ENCODE results near the gene GNLY.

- TF ChIP-seq SIN3A (IDR thresholded peaks at IDR 0.05; ENCODE audit: borderline replicate concordance, insufficient read depth, low read length) (no peak), POLR2AphosphoS5 (IDR thresholded peaks at IDR 0.05; ENCODE audit: low read depth, low read length) (no peak), REST (IDR thresholded peaks at IDR 0.05; ENCODE audit: insufficient read depth in 1 of 2, low read depth in 2 of 2, low read length in 2 of 2) (no peak), TAF1 (IDR thresholded peaks at IDR 0.05; ENCODE audit: borderline replicate concordance, insufficient read depth, low read length) (no peak)
Observed at GRCh38 chr2:85706063-85706462, 11.9 kb downstream of the GNLY start.
